ENCODE data around the gene EGFR.

The EGFR gene

GRCh38 chr7:55148571-55148970 is 129.8 kb downstream of the EGFR start (continued):
- no peak for TF ChIP-seq CREB5 (CRISPR knock-in tag; IDR thresholded peaks at IDR 0.05; ENCODE audit: low read depth)
- no peak for TF ChIP-seq ZNF565 (CRISPR knock-in tag; conservative IDR thresholded peaks at IDR 0.05; ENCODE audit: low read depth)
- no peak for TF ChIP-seq ZFP30 (CRISPR knock-in tag; IDR thresholded peaks at IDR 0.05)

GRCh38 chr7:55149001-55149400 is 130.2 kb downstream of the EGFR start:
- no peak for ATAC-seq

GRCh38 chr7:55150166-55150565 is 131.3 kb downstream of the EGFR start:
- TF ChIP-seq ZC3H10 (CRISPR knock-in tag; IDR thresholded peaks at IDR 0.05) (no peak), CSRNP3 (CRISPR knock-in tag; IDR thresholded peaks at IDR 0.05) (no peak), OSR1 (CRISPR knock-in tag; IDR thresholded peaks at IDR 0.05) (no peak), ZNF8 (CRISPR knock-in tag; IDR thresholded peaks at IDR 0.05) (no peak), SNAI2 (CRISPR knock-in tag; IDR thresholded peaks at IDR 0.05) (no peak), PPARA (CRISPR knock-in tag; IDR thresholded peaks at IDR 0.05; ENCODE audit: borderline replicate concordance) (no peak), ISL1 (CRISPR knock-in tag; IDR thresholded peaks at IDR 0.05) (no peak), BACH2 (CRISPR knock-in tag; IDR thresholded peaks at IDR 0.05; ENCODE audit: borderline replicate concordance) (no peak), CREB5 (CRISPR knock-in tag; IDR thresholded peaks at IDR 0.05; ENCODE audit: low read depth) (no peak), CSDC2 (CRISPR knock-in tag; IDR thresholded peaks at IDR 0.05) (no peak), GLIS3 (CRISPR knock-in tag; IDR thresholded peaks at IDR 0.05) (no peak), ESRRG (CRISPR knock-in tag; IDR thresholded peaks at IDR 0.05) (no peak), ZFP3 (CRISPR knock-in tag; IDR thresholded peaks at IDR 0.05) (no peak), ZFP30 (CRISPR knock-in tag; IDR thresholded peaks at IDR 0.05) (no peak), TOX (CRISPR knock-in tag; IDR thresholded peaks at IDR 0.05; ENCODE audit: borderline replicate concordance) (no peak), ARNTL (CRISPR knock-in tag; IDR thresholded peaks at IDR 0.05; ENCODE audit: borderline replicate concordance, low read depth) (no peak), PATZ1 (CRISPR knock-in tag; IDR thresholded peaks at IDR 0.05; ENCODE audit: borderline replicate concordance) (no peak)
- no peak for ATAC-seq

More at GRCh38 chr7:55149001-55149400, 130.2 kb downstream of the EGFR start:
- no peak for TF ChIP-seq ZC3H10 (CRISPR knock-in tag; IDR thresholded peaks at IDR 0.05)
- no peak for TF ChIP-seq PPARA (CRISPR knock-in tag; IDR thresholded peaks at IDR 0.05; ENCODE audit: borderline replicate concordance)
- TF ChIP-seq POU6F1 (CRISPR knock-in tag; IDR thresholded peaks at IDR 0.05; ENCODE audit: borderline replicate concordance, low read depth): no peak
- no peak for TF ChIP-seq BACH2 (CRISPR knock-in tag; IDR thresholded peaks at IDR 0.05; ENCODE audit: borderline replicate concordance)
- no peak for TF ChIP-seq ZFP3 (CRISPR knock-in tag; IDR thresholded peaks at IDR 0.05)
- no peak for TF ChIP-seq TSHZ2 (CRISPR knock-in tag; IDR thresholded peaks at IDR 0.05)
- no peak for TF ChIP-seq CSDC2 (CRISPR knock-in tag; IDR thresholded peaks at IDR 0.05)
- TF ChIP-seq ISL1 (CRISPR knock-in tag; IDR thresholded peaks at IDR 0.05): no peak; the same call in 1 of the 2 replicates
- TF ChIP-seq RARB (CRISPR knock-in tag; IDR thresholded peaks at IDR 0.05): no peak
- TF ChIP-seq ZNF565 (CRISPR knock-in tag; conservative IDR thresholded peaks at IDR 0.05; ENCODE audit: low read depth): no peak

All from SK-N-SH treated with all-trans-retinoic acid at 6 μM for 48 hours (cell line).